ENCODE data around the gene PPP1R12C.
A peak's percentile ranks its signal among the peaks of the same experiment; 100 is the strongest.
"Not testable (repeated sequence)": the region's sequence is repeated elsewhere in the genome, so short reads cannot be mapped to it uniquely, and the experiment has no call there.

Gene PPP1R12C

DNA sequence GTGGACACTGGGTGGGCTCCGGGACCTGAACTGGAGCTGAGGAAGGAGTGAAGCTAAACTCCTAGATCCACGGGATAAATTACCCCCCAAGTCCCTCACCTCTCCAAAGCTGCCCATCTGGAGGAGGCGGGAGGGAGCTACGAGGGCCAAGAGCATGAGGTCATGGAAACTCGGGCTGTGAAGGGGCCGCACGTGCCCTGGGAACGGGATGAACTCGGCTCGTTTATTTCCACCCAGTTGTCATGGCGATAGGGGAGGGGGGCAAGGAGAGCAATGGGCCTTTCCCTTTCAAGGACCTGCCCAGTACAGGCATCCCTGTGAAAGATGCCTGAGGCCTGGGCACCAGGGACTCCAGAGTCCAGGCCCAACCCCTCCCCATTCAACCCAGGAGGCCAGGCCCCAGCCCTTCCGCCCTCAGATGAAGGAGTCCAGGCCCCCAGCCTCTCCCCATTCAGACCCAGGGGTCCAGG is 3.8 kb downstream of the PPP1R12C start:
- peak; percentile 75 for DNase-seq (ENCODE audit: low read depth, low spot score)

DNA sequence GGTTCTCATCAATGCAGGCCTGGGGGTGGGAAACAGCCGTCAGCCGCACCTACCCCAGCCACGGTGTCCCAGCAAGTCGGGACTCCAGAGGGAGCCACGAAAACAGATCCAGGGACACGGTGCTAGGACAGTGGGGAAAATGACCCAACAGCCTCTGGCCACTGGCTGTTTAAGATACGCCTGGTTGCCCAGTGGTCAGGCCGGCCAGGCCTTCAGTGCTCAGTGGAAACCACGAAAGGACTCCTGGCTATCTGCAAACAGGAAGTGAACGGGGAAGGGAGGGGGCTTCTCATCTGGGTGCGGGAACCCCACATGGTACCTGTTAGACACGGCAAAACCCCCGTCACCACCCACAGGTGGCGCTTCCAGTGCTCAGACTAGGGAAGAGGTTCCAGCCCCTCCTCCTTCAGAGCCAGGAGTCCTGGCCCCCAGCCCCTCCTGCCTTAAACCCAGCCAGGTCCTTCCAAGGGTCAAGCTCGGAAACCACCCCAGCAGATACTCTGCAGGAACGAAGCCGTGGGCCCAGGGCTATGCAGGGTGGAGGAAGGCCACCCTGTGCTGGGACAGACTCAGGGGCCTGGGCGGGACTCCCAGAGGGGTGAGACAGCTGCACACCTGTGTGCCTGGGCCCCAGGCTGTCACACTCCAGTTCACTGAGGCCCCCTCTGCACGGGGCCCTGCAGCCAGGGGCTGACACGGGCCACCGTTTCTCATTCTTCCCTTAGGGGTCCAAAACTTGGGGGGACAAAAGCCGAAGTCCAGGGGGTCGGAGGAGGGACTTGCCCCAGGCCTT is 4.5 kb downstream of the PPP1R12C start:
- DNase-seq (ENCODE audit: low read depth, low spot score): no peak
- no peak for TF ChIP-seq SUZ12 (IDR thresholded peaks at IDR 0.05; ENCODE audit: extremely low read depth, insufficient read depth, insufficient read length)
- no peak for TF ChIP-seq ZNF274 (IDR thresholded peaks at IDR 0.05; ENCODE audit: low read depth, low read length)
- TF ChIP-seq YY1 (IDR thresholded peaks at IDR 0.05; ENCODE audit: insufficient read depth, insufficient read length): no peak
- Histone ChIP-seq H3K4me1 (ENCODE audit: insufficient read depth, insufficient read length) (peaks cover 12% of the 10 kb centered on the region), H3K9me3 (ENCODE audit: insufficient read depth, low read length) (no peaks in the 10 kb centered on the region), H3K36me3 (ENCODE audit: insufficient read depth, insufficient read length, low read length) (peaks cover 38% of the 10 kb centered on the region), H3K4me3 (ENCODE audit: insufficient read length, low read depth) (no peak overlapping the region), H3K27me3 (ENCODE audit: insufficient read depth, insufficient read length) (no peaks in the 10 kb centered on the region), H3K9ac (ENCODE audit: insufficient read length, low read depth) (peak overlapping the region; percentile 57)

More for the DNA sequence above, 3.8 kb downstream of the PPP1R12C start:
- no peak overlapping the region for H3K4me3 ChIP-seq (ENCODE audit: insufficient read length, low read depth)
- peaks cover 37% of the 10 kb centered on the region for H3K36me3 ChIP-seq (ENCODE audit: insufficient read depth, insufficient read length, low read length)
- peaks cover 12% of the 10 kb centered on the region for H3K4me1 ChIP-seq (ENCODE audit: insufficient read depth, insufficient read length)
- H3K9me3 ChIP-seq (ENCODE audit: insufficient read depth, low read length): no peaks in the 10 kb centered on the region
- H3K27me3 ChIP-seq (ENCODE audit: insufficient read depth, insufficient read length): no peaks in the 10 kb centered on the region
- TF ChIP-seq YY1 (IDR thresholded peaks at IDR 0.05; ENCODE audit: insufficient read depth, insufficient read length) (no peak), SUZ12 (IDR thresholded peaks at IDR 0.05; ENCODE audit: extremely low read depth, insufficient read depth, insufficient read length) (no peak), ZNF274 (IDR thresholded peaks at IDR 0.05; ENCODE audit: low read depth, low read length) (no peak)
- peak overlapping the region; percentile 57 for H3K9ac ChIP-seq (ENCODE audit: insufficient read length, low read depth)

DNA sequence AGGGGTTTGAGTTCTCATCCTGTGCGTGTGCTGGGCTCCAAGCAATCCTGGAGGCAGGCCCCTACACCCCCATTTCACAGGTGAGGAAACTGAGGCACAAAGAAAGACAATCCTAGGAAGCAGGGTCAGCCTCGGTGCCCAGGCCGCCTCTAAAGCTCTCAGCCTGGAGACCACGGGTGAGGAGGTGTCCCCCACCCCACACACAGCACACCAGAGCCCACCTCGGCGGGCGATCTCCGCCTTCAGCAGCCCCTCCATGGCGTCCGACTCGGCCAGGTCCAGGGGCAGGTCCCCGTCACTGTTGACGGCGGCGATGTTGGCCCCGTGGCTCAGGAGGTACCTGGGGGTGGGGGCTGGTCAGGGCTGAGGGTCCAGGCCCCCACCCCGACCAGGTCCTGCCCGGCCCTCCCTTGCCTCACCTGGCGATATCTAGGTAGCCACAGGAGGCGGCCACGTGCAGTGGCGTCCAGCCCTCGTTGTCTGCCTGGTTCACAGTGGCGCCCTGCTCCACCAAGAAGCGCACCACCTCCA is 5.1 kb downstream of the PPP1R12C start:
- H3K9me3 ChIP-seq (ENCODE audit: insufficient read depth, low read length): no peaks in the 10 kb centered on the region
- H3K9ac ChIP-seq (ENCODE audit: insufficient read length, low read depth): no peak overlapping the region
- no peak for TF ChIP-seq SUZ12 (IDR thresholded peaks at IDR 0.05; ENCODE audit: extremely low read depth, insufficient read depth, insufficient read length)
- H3K36me3 ChIP-seq (ENCODE audit: insufficient read depth, insufficient read length, low read length): peaks cover 38% of the 10 kb centered on the region
- H3K4me3 ChIP-seq (ENCODE audit: insufficient read length, low read depth): no peak overlapping the region
- peaks cover 12% of the 10 kb centered on the region for H3K4me1 ChIP-seq (ENCODE audit: insufficient read depth, insufficient read length)
- no peaks in the 10 kb centered on the region for H3K27me3 ChIP-seq (ENCODE audit: insufficient read depth, insufficient read length)
- DNase-seq (ENCODE audit: low read depth, low spot score): no peak

DNA sequence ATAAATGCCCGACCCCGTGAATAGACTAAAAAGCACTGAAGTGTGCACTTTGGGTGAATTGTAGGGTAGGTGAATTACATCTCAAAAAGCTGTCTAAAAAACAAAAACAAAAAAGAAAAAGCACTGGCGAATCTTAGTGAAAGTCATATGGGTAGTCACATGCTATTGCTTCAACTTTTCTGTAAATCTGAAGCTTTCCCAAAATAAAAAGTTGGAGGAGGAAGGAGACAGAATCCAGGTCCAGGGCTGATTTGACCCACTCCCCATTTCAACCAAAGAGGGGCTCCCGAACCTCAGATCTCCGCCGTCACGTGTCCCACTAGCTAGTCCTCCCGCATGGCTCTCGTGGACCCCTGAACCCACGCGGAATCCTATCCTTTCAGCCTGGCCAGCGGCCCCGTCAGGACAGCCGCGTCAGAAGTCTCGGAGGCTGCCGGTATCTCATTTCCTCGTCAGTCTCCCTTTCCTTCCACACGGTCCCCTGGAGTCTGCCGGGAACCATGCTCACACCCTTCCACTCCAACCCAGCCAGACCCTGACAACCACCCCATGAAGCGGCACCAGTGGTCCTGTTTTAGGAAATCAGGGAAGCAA is 6.1 kb downstream of the PPP1R12C start:
- Histone ChIP-seq H3K27me3 (ENCODE audit: insufficient read depth, insufficient read length) (no peaks in the 10 kb centered on the region), H3K4me3 (ENCODE audit: insufficient read length, low read depth) (no peak overlapping the region), H3K36me3 (ENCODE audit: insufficient read depth, insufficient read length, low read length) (peaks cover 44% of the 10 kb centered on the region), H3K9me3 (ENCODE audit: insufficient read depth, low read length) (no peaks in the 10 kb centered on the region), H3K4me1 (ENCODE audit: insufficient read depth, insufficient read length) (peaks cover 12% of the 10 kb centered on the region), H3K9ac (ENCODE audit: insufficient read length, low read depth) (no peak overlapping the region)
- TF ChIP-seq SUZ12 (IDR thresholded peaks at IDR 0.05; ENCODE audit: extremely low read depth, insufficient read depth, insufficient read length): no peak
- TF ChIP-seq YY1 (IDR thresholded peaks at IDR 0.05; ENCODE audit: insufficient read depth, insufficient read length): no peak
- TF ChIP-seq ZNF274 (IDR thresholded peaks at IDR 0.05; ENCODE audit: low read depth, low read length): no peak
- no peak for DNase-seq (ENCODE audit: low read depth, low spot score)

DNA sequence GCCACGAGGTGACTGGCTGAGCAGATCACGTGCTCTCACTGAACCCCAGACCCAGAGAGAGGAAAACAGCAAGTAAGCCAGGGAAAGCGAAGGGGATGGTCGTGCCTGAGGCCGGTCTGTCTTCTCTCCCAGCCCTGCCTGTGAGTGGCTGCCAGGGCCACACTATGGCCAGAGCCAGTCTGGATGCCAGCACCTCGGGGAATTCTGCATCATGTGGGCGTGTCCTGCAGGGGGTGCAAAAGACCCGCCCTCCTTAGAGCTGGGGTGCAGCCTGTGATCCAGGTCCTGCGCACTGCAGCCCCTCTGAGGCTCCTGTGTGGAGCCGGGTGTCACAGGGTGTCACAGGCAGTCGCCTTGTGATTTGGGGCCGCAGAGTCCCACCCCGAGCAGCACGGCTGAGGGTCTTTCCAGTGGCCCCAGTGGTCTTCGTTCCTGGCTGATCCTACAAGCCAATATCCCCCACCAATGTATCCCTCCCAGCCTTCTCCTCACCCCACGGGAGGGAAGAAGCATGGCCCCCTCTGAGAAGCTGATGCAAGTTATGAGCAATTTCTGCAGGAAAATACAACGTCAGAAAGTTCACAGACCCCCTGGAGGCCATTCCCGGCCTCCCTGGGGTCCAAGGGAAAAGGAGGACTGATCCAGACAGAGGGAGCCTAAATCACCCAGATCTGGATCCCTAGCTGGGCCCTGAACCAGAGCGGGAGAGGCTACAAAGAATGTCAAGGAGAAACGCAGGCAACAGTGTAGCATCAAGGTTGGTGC is 7.7 kb downstream of the PPP1R12C start:
- no peak for TF ChIP-seq SUZ12 (IDR thresholded peaks at IDR 0.05; ENCODE audit: extremely low read depth, insufficient read depth, insufficient read length)
- Histone ChIP-seq H3K4me1 (ENCODE audit: insufficient read depth, insufficient read length) (peaks cover 7% of the 10 kb centered on the region), H3K9ac (ENCODE audit: insufficient read length, low read depth) (no peak overlapping the region), H3K4me3 (ENCODE audit: insufficient read length, low read depth) (no peak overlapping the region), H3K27me3 (ENCODE audit: insufficient read depth, insufficient read length) (no peaks in the 10 kb centered on the region), H3K36me3 (ENCODE audit: insufficient read depth, insufficient read length, low read length) (peaks cover 42% of the 10 kb centered on the region), H3K9me3 (ENCODE audit: insufficient read depth, low read length) (no peaks in the 10 kb centered on the region)
- no peak for DNase-seq (ENCODE audit: low read depth, low spot score)

DNA sequence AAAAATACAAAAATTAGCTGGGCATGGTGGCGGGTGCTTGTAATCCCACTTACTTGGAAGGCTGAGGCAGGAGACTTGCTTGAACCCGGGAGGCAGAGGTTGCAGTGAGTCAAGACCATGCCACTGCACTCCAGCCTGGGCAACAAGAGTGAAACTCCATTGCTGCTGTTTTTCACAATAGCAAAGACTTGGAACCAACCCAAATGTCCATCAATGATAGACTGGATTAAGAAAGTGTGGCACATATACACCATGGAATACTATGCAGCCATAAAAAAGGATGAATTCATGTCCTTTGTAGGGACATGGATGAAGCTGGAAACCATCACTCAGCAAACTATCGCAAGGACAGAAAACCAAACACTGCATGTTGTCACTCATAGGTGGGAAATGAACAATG is 10.2 kb downstream of the PPP1R12C start:
- DNase-seq (ENCODE audit: low read depth, low spot score); H3K4me1 ChIP-seq (ENCODE audit: insufficient read depth, insufficient read length); H3K9ac ChIP-seq (ENCODE audit: insufficient read length, low read depth); H3K4me3 ChIP-seq (ENCODE audit: insufficient read length, low read depth); H3K27me3 ChIP-seq (ENCODE audit: insufficient read depth, insufficient read length); H3K9me3 ChIP-seq (ENCODE audit: insufficient read depth, low read length): not testable (repeated sequence)
- peaks cover 50% of the 10 kb centered on the region for H3K36me3 ChIP-seq (ENCODE audit: insufficient read depth, insufficient read length, low read length)

DNA sequence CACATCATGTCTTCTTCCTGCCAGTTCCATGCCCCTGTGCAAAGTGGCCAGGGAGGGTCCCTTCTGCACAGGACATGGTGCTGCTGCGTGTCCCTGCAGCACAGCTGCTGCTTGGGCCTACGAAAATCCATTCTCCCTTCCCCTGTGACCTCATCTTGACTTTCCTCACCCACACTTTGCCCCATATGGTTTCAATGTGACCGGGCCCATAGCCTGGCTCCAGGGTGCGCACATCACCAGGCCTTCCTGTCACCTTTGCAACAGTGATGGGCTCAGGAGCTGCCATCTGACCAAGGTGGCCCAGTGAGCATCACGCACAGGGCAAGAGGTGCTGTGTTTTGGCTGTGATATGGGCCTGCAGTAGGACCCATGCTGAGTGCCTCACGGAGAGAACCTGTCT is 10.8 kb downstream of the PPP1R12C start:
- TF ChIP-seq SUZ12 (IDR thresholded peaks at IDR 0.05; ENCODE audit: extremely low read depth, insufficient read depth, insufficient read length) (no peak), ZNF274 (IDR thresholded peaks at IDR 0.05; ENCODE audit: low read depth, low read length) (no peak), YY1 (IDR thresholded peaks at IDR 0.05; ENCODE audit: insufficient read depth, insufficient read length) (no peak)
- DNase-seq (ENCODE audit: low read depth, low spot score): no peak
- H3K9me3 ChIP-seq (ENCODE audit: insufficient read depth, low read length): no peaks in the 10 kb centered on the region
- H3K4me1 ChIP-seq (ENCODE audit: insufficient read depth, insufficient read length): no peaks in the 10 kb centered on the region
- H3K36me3 ChIP-seq (ENCODE audit: insufficient read depth, insufficient read length, low read length): peaks cover 49% of the 10 kb centered on the region
- H3K4me3 ChIP-seq (ENCODE audit: insufficient read length, low read depth): no peak overlapping the region
- no peak overlapping the region for H3K9ac ChIP-seq (ENCODE audit: insufficient read length, low read depth)
- no peaks in the 10 kb centered on the region for H3K27me3 ChIP-seq (ENCODE audit: insufficient read depth, insufficient read length)
